Left ventricle myocardium inferior (tissue), 1 donor: ENCODE data around the gene GORASP1. TPM values are rescaled to one million over a fixed set of nuclear protein-coding genes. Genes with fewer than 3 reads are reported as not detected.
A peak's percentile ranks its signal among the peaks of the same experiment; 100 is the strongest.

ENCODE experiments used
- DNase-seq: peaks from one replicate; pipeline ENCODE4 v3.0.0-alpha.2; 2020
- H3K27ac ChIP-seq: fragments of 200-600 bp; replicated peaks from 2 replicates; pipeline ENCODE4 v1.8.0; 2021
- H3K27me3 ChIP-seq: fragments of 200-600 bp; 2 replicates; pipeline ENCODE4 v1.8.0; 2021; ENCODE audit warnings: low read depth
- H3K36me3 ChIP-seq: fragments of 200-600 bp; 2 replicates; pipeline ENCODE4 v1.8.0; 2021
- H3K4me1 ChIP-seq: fragments of 200-600 bp; 2 replicates; pipeline ENCODE4 v1.8.0; 2021
- H3K4me3 ChIP-seq: fragments of 200-600 bp; 2 replicates; pipeline ENCODE4 v1.8.0; 2021; ENCODE audit warnings: mild to moderate bottlenecking, moderate library complexity
- H3K9me3 ChIP-seq: fragments of 200-600 bp; replicated peaks from 2 replicates; pipeline ENCODE4 v1.8.0; 2021
- CTCF ChIP-seq: fragments of 200-600 bp; IDR thresholded peaks from 2 replicates; pipeline ENCODE4 v1.8.0; 2021; ENCODE audit warnings: antibody characterized with exemption, mild to moderate bottlenecking, borderline replicate concordance
- intact Hi-C: fragments of 100-400 bp; cut with micrococcal nuclease; formaldehyde crosslinking; loops from one replicate; pipeline ENCODE4 v1.11.0; 2022
- total RNA-seq: library from RNA; stranded (reverse); fragmentation: NEBNext Ultra II Directional; extraction: Animal tissue kit (Norgen Biotek cat#: 25700); gene quantifications from one replicate; pipeline ENCODE4 v1.2.1, GENCODE V29; 2021
- donor health status: DM: no; HTN: yes; CAD: no; lungs with severe emphysema.

GORASP1 gene
- total RNA-seq, 1 donor from 2014 or later: 54.0 TPM

DNA sequence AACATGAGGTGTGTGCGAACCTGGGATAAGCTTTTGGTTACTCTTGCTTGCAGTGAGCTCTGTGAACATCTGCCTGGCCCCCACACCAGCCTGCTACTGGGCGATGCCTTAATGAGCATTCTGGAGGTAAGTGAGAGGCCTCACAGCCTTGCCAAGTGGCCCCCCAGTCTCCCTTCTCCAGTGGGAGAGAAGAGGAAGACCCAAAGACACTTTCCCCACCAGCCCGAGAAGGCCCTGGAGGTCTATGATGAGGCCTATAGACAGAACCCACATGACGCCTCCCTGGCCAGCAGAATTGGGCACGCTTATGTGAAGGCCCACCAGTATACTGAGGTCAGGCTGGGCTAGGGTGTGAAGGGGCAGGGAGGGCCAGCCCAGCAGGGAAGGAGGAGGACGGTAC is 22.6 kb upstream of the GORASP1 start:
- Histone ChIP-seq H3K4me1 (peaks cover 30% of the 10 kb centered on the region), H3K4me3 (no peak overlapping the region), H3K9me3 (no peaks in the 10 kb centered on the region), H3K27ac (no peak overlapping the region), H3K27me3 (no peaks in the 10 kb centered on the region), H3K36me3 (no peaks in the 10 kb centered on the region)
- TF ChIP-seq CTCF: no peak
- DNase-seq: no peak
- intact Hi-C loops: no loop called here

DNA sequence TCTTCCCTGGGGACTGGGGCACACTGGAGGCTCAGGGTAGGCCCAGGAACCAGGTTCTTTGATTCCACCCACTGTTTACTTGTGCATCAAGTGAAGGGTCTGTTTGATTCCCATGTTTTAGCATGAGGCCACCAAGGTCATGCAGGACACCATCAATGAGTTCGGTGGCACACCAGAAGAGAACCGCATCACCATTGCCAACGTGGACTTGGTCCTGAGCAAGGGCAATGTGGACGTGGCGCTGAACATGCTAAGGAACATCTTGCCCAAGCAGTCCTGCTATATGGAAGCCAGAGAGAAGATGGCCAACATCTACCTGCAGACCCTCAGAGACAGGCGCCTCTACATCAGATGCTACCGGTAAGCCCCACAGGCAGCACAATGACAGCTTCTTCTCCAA is 21.5 kb upstream of the GORASP1 start:
- Histone ChIP-seq H3K9me3 (no peaks in the 10 kb centered on the region), H3K27ac (no peak overlapping the region), H3K36me3 (no peaks in the 10 kb centered on the region), H3K4me3 (no peak overlapping the region), H3K4me1 (peaks cover 20% of the 10 kb centered on the region), H3K27me3 (no peaks in the 10 kb centered on the region)
- intact Hi-C loops: loop anchor here (5.0 kb wide), 1 partner anchor 158 kb away; no protein-coding TSS in a partner anchor
- TF ChIP-seq CTCF: no peak
- DNase-seq: no peak

DNA sequence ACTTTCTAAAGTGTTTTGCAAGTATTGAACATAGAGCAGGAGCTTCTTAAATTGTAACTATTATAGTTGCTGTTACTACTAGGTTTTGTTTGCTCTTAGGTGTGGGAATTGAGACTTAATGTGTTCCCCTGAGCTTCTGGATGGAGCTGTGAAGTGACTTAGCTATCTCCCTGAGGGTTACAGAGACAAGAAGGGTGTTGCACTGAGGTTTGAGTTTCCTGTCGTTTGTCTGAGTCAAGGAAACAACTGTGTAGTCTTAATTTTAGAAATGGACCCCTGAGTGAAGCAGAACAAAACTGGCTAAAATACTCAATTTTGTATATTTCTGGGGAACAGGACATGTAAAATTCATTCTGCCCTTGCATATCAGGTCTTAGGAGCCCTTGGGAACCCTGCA is 20.5 kb upstream of the GORASP1 start:
- peaks cover 9% of the 10 kb centered on the region for H3K4me1 ChIP-seq

GRCh38 chr3:39127269-39127907 is 20.0 kb upstream of the GORASP1 start:
- no peak for TF ChIP-seq CTCF
- intact Hi-C loops: loop anchor here (5.0 kb wide), 1 partner anchor 160 kb away; no protein-coding TSS in a partner anchor
- no peak for DNase-seq
- Histone ChIP-seq H3K4me3 (no peak overlapping the region), H3K36me3 (no peaks in the 10 kb centered on the region), H3K4me1 (peaks cover 11% of the 10 kb centered on the region), H3K27ac (no peak overlapping the region), H3K27me3 (no peaks in the 10 kb centered on the region), H3K9me3 (no peaks in the 10 kb centered on the region)

More for the DNA sequence above, 20.5 kb upstream of the GORASP1 start:
- no peak overlapping the region for H3K27ac ChIP-seq
- H3K36me3 ChIP-seq: no peaks in the 10 kb centered on the region
- no peak for DNase-seq
- no peak overlapping the region for H3K4me3 ChIP-seq
- intact Hi-C loops: loop anchor here (5.0 kb wide), 1 partner anchor 159 kb away; no protein-coding TSS in a partner anchor
- H3K27me3 ChIP-seq: no peaks in the 10 kb centered on the region
- TF ChIP-seq CTCF: no peak
- H3K9me3 ChIP-seq: no peaks in the 10 kb centered on the region

- TF ChIP-seq CTCF: peak; percentile 76
- no peak for DNase-seq
- H3K36me3 ChIP-seq: no peaks in the 10 kb centered on the region
- H3K4me1 ChIP-seq: peaks cover 11% of the 10 kb centered on the region
- H3K27me3 ChIP-seq: no peaks in the 10 kb centered on the region
- intact Hi-C loops: loop anchor here (5.0 kb wide), 1 partner anchor 161 kb away; no protein-coding TSS in a partner anchor
- H3K27ac ChIP-seq: no peak overlapping the region
- no peaks in the 10 kb centered on the region for H3K9me3 ChIP-seq
- H3K4me3 ChIP-seq: no peak overlapping the region
Measured at GRCh38 chr3:39126532-39127071, 19.2 kb upstream of the GORASP1 start.
